GM23338 (cell line): Measurements from ENCODE around the gene NPW. TPM values are rescaled to one million over a fixed set of nuclear protein-coding genes. Genes with fewer than 3 reads are reported as not detected.

Experiments used
- ATAC-seq: fragments of 200-7000 bp; cut with Tn5 transposase; 3 replicates; pipeline ENCODE4 v1.9.1; 2020
- DNase-seq: peaks from one replicate; pipeline ENCODE4 v3.0.0-alpha.2; 2015; ENCODE audit warnings: low spot score
- H2AFZ ChIP-seq: fragments of 200-600 bp; sonication (generic); 2 replicates; pipeline ENCODE4 v1.8.0; 2016; ENCODE audit warnings: antibody characterized with exemption, mild to moderate bottlenecking, moderate library complexity
- H3F3A ChIP-seq: fragments of 200-600 bp; sonication (generic); replicated peaks from 2 replicates; pipeline ENCODE4 v1.8.0; 2017; ENCODE audit warnings: antibody characterized with exemption, mixed run types, low read depth
- H3K27ac ChIP-seq: fragments of 200-600 bp; sonication (generic); 2 replicates; pipeline ENCODE4 v1.6.1; 2016; ENCODE audit warnings: low read depth
- H3K27me3 ChIP-seq: fragments of 200-600 bp; sonication (generic); 2 replicates; pipeline ENCODE4 v1.8.0; 2016; ENCODE audit warnings: mild to moderate bottlenecking, mixed run types, moderate library complexity; ENCODE audit not compliant: insufficient read depth
- H3K36me3 ChIP-seq: fragments of 200-600 bp; sonication (generic); 2 replicates; pipeline ENCODE4 v1.8.0; 2016; ENCODE audit warnings: mild to moderate bottlenecking; ENCODE audit not compliant: insufficient read depth
- H3K4me1 ChIP-seq: fragments of 200-600 bp; sonication (generic); 2 replicates; pipeline ENCODE4 v1.8.0; 2016; ENCODE audit warnings: mild to moderate bottlenecking, moderate library complexity; ENCODE audit not compliant: insufficient read depth
- H3K4me2 ChIP-seq: fragments of 200-600 bp; sonication (generic); 2 replicates; pipeline ENCODE4 v1.7.1; 2017; ENCODE audit warnings: mixed run types
- H3K4me3 ChIP-seq: fragments of 200-600 bp; sonication (generic); 2 replicates; pipeline ENCODE4 v1.6.1; 2016; ENCODE audit warnings: mixed run types
- H3K79me2 ChIP-seq: fragments of 200-600 bp; sonication (generic); replicated peaks from 2 replicates; pipeline ENCODE4 v1.8.0; 2017; ENCODE audit warnings: mild to moderate bottlenecking; ENCODE audit not compliant: insufficient read depth
- H3K9me2 ChIP-seq: fragments of 200-600 bp; sonication (generic); 2 replicates; pipeline ENCODE4 v1.8.0; 2017; ENCODE audit not compliant: insufficient read depth
- H4K20me1 ChIP-seq: fragments of 200-600 bp; sonication (generic); replicated peaks from 2 replicates; pipeline ENCODE4 v1.8.0; 2017; ENCODE audit warnings: mild to moderate bottlenecking; ENCODE audit not compliant: insufficient read depth
- H3K27ac Mint-ChIP-seq: 2 replicates; pipeline ENCODE4 v1.8.0; 2020; ENCODE audit warnings: inconsistent platforms, mild to moderate bottlenecking, moderate library complexity, mixed read lengths
- H3K27me3 Mint-ChIP-seq: 3 replicates; pipeline ENCODE4 v1.8.0; 2022; ENCODE audit warnings: low read depth, mild to moderate bottlenecking, moderate library complexity, mixed read lengths, inconsistent platforms; ENCODE audit not compliant: insufficient read depth, poor library complexity
- H3K36me3 Mint-ChIP-seq: 3 replicates; pipeline ENCODE4 v1.8.0; 2021; ENCODE audit warnings: low read depth, mild to moderate bottlenecking, inconsistent platforms, moderate library complexity, mixed read lengths
- H3K4me1 Mint-ChIP-seq: 3 replicates; pipeline ENCODE4 v1.8.0; 2020; ENCODE audit warnings: mild to moderate bottlenecking, inconsistent platforms, mixed read lengths
- H3K4me3 Mint-ChIP-seq: 3 replicates; pipeline ENCODE4 v1.8.0; 2021; ENCODE audit warnings: moderate library complexity, mild to moderate bottlenecking, inconsistent platforms, mixed read lengths
- H3K9me3 Mint-ChIP-seq: 3 replicates; pipeline ENCODE4 v1.8.0; 2020; ENCODE audit warnings: moderate library complexity, mild to moderate bottlenecking, inconsistent platforms, mixed read lengths
- CREB1 ChIP-seq: fragments of 250-450 bp; sonication (Bioruptor Pico); IDR thresholded peaks from 2 replicates; pipeline ENCODE4 v1.5.0; 2020; ENCODE audit warnings: low read depth, mild to moderate bottlenecking, moderate library complexity
- CTCF ChIP-seq, 2 experiments: fragments of 200-600 bp in 1 of 2; sonication (generic) in 1 of 2; conservative IDR thresholded peaks; 2 replicates each; pipeline versions ENCODE4 v1.5.1 to v1.6.1; 2016 to 2017; ENCODE audit warnings: antibody characterized with exemption in 2 of 2, low read depth in 2 of 2, mild to moderate bottlenecking in 2 of 2, moderate library complexity in 1 of 2
- ETS1 ChIP-seq: IDR thresholded peaks from 2 replicates; pipeline ENCODE4 v1.6.1; 2016; ENCODE audit warnings: antibody characterized with exemption
- EZH2 ChIP-seq: fragments of 200-600 bp; sonication (generic); IDR thresholded peaks from one replicate; pipeline ENCODE4 v1.8.0; 2017; ENCODE audit warnings: antibody characterized with exemption, mild to moderate bottlenecking, low read depth; ENCODE audit not compliant: unreplicated experiment
- EZH2phosphoT487 ChIP-seq: fragments of 200-600 bp; sonication (generic); IDR thresholded peaks from one replicate; pipeline ENCODE4 v1.8.1; 2018; ENCODE audit warnings: antibody characterized with exemption; ENCODE audit not compliant: unreplicated experiment
- JUNB ChIP-seq: IDR thresholded peaks from one replicate; pipeline ENCODE4 v1.6.1; 2016; ENCODE audit warnings: antibody characterized with exemption; ENCODE audit not compliant: unreplicated experiment
- NANOG ChIP-seq: IDR thresholded peaks from 2 replicates; pipeline ENCODE4 v1.6.1; 2016; ENCODE audit warnings: antibody characterized with exemption, borderline replicate concordance
- POLR2AphosphoS5 ChIP-seq: IDR thresholded peaks from 2 replicates; pipeline ENCODE4 v1.6.1; 2016; ENCODE audit warnings: antibody characterized with exemption, low read depth
- STAT1 ChIP-seq: IDR thresholded peaks from one replicate; pipeline ENCODE4 v1.6.1; 2016; ENCODE audit warnings: antibody characterized with exemption; ENCODE audit not compliant: unreplicated experiment
- ZNF114 ChIP-seq: fragments of 250-450 bp; sonication (Bioruptor Pico); IDR thresholded peaks from 2 replicates; pipeline ENCODE4 v1.5.0; 2020; ENCODE audit warnings: mild to moderate bottlenecking, moderate library complexity
- ZNF331 ChIP-seq: fragments of 250-450 bp; sonication (Bioruptor Pico); IDR thresholded peaks from 2 replicates; pipeline ENCODE4 v1.5.0; 2020; ENCODE audit warnings: low read depth, mild to moderate bottlenecking, moderate library complexity
- polyA plus RNA-seq: library from polyadenylated mRNA; unstranded; fragments of >200 nt; fragmentation: Nextera tagmentation; extraction: Ambion mirVana; gene quantifications from 2 replicates; pipeline ENCODE4 v1.2.1, GENCODE V29; 2016
- total RNA-seq: library from RNA; depleted of rRNA; stranded (reverse); fragments of >200 nt; shearing (Covaris generic); gene quantifications from 2 replicates; pipeline ENCODE4 v1.2.3, GENCODE V29; 2014
- TF ChIP-seq, protein P1 (sequence below): fragments of 250-450 bp; sonication (Bioruptor Pico); IDR thresholded peaks from 2 replicates; pipeline ENCODE4 v1.5.0; 2020; ENCODE audit warnings: mild to moderate bottlenecking, moderate library complexity
- TF ChIP-seq, protein P2 (sequence below): IDR thresholded peaks from one replicate; pipeline ENCODE4 v1.6.1; 2018; ENCODE audit warnings: antibody characterized with exemption; ENCODE audit not compliant: unreplicated experiment

NPW gene
- total and polyA plus RNA-seq, 2 experiments from 2014 or later = 4.5 to 37.6 TPM

DNA sequence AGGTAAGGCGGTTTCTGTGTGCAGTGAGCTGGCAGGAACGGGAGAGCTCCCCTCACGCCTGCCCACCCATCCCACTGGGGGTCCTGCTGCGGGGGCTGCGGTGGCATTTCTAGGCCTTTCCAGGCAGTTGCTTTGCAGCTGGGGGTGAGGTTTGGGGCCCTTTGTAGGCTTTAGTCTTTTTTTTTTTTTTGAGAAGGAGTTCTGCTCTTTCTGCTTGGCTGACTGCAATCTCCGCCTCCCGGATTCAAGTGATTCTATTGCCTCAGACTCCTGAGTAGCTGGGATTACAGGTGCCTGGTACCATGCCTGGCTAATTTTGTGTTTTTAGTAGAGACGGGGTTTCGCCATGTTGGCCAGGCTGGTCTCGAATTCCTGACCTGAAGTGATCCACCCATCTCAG, 39.3 kb downstream of the NPW start:
- no peak overlapping the region for H3K4me3 Mint-ChIP-seq
- H3K9me2 ChIP-seq = no peaks in the 10 kb centered on the region
- H3K36me3 Mint-ChIP-seq = peaks cover 12% of the 10 kb centered on the region; the same call in 2 of the 3 replicates
- no peaks in the 10 kb centered on the region; the same call in 1 of the 2 replicates for H3K36me3 ChIP-seq
- ATAC-seq = no peak
- H2AFZ ChIP-seq = no peak overlapping the region
- H3K4me3 ChIP-seq = no peak overlapping the region
- no peaks in the 10 kb centered on the region for H3K9me3 Mint-ChIP-seq
- H3F3A ChIP-seq = no peaks in the 10 kb centered on the region
- no peak overlapping the region for H3K27ac Mint-ChIP-seq
- peaks cover 11% of the 10 kb centered on the region for H3K27me3 Mint-ChIP-seq
- no peaks in the 10 kb centered on the region for H3K79me2 ChIP-seq
- H3K4me1 Mint-ChIP-seq = no peaks in the 10 kb centered on the region
- no peaks in the 10 kb centered on the region for H3K4me1 ChIP-seq
- no peaks in the 10 kb centered on the region; the same call in 1 of the 2 replicates for H4K20me1 ChIP-seq
- DNase-seq = no peak
- peak overlapping the region; percentile 19; the same call in 1 of the 2 replicates for H3K27ac ChIP-seq
- H3K4me2 ChIP-seq = no peak overlapping the region
- no peaks in the 10 kb centered on the region for H3K27me3 ChIP-seq
- no peak for TF ChIP-seq ZNF114
- TF ChIP-seq, protein P1, sequence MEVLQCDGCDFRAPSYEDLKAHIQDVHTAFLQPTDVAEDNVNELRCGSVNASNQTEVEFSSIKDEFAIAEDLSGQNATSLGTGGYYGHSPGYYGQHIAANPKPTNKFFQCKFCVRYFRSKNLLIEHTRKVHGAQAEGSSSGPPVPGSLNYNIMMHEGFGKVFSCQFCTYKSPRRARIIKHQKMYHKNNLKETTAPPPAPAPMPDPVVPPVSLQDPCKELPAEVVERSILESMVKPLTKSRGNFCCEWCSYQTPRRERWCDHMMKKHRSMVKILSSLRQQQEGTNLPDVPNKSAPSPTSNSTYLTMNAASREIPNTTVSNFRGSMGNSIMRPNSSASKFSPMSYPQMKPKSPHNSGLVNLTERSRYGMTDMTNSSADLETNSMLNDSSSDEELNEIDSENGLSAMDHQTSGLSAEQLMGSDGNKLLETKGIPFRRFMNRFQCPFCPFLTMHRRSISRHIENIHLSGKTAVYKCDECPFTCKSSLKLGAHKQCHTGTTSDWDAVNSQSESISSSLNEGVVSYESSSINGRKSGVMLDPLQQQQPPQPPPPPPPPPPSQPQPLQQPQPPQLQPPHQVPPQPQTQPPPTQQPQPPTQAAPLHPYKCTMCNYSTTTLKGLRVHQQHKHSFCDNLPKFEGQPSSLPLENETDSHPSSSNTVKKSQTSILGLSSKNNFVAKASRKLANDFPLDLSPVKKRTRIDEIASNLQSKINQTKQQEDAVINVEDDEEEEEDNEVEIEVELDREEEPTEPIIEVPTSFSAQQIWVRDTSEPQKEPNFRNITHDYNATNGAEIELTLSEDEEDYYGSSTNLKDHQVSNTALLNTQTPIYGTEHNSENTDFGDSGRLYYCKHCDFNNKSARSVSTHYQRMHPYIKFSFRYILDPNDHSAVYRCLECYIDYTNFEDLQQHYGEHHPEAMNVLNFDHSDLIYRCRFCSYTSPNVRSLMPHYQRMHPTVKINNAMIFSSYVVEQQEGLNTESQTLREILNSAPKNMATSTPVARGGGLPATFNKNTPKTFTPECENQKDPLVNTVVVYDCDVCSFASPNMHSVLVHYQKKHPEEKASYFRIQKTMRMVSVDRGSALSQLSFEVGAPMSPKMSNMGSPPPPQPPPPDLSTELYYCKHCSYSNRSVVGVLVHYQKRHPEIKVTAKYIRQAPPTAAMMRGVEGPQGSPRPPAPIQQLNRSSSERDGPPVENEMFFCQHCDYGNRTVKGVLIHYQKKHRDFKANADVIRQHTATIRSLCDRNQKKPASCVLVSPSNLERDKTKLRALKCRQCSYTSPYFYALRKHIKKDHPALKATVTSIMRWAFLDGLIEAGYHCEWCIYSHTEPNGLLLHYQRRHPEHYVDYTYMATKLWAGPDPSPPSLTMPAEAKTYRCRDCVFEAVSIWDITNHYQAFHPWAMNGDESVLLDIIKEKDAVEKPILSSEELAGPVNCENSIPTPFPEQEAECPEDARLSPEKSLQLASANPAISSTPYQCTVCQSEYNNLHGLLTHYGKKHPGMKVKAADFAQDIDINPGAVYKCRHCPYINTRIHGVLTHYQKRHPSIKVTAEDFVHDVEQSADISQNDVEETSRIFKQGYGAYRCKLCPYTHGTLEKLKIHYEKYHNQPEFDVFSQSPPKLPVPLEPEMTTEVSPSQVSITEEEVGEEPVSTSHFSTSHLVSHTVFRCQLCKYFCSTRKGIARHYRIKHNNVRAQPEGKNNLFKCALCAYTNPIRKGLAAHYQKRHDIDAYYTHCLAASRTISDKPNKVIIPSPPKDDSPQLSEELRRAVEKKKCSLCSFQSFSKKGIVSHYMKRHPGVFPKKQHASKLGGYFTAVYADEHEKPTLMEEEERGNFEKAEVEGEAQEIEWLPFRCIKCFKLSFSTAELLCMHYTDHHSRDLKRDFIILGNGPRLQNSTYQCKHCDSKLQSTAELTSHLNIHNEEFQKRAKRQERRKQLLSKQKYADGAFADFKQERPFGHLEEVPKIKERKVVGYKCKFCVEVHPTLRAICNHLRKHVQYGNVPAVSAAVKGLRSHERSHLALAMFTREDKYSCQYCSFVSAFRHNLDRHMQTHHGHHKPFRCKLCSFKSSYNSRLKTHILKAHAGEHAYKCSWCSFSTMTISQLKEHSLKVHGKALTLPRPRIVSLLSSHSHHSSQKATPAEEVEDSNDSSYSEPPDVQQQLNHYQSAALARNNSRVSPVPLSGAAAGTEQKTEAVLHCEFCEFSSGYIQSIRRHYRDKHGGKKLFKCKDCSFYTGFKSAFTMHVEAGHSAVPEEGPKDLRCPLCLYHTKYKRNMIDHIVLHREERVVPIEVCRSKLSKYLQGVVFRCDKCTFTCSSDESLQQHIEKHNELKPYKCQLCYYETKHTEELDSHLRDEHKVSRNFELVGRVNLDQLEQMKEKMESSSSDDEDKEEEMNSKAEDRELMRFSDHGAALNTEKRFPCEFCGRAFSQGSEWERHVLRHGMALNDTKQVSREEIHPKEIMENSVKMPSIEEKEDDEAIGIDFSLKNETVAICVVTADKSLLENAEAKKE (CRISPR knock-in tag) = no peak
- TF ChIP-seq CTCF (conservative IDR thresholded peaks at IDR 0.05; ENCODE audit: low read depth in 2 of 2) = no peak
- no peak for TF ChIP-seq EZH2phosphoT487
- TF ChIP-seq CREB1 (CRISPR knock-in tag) = no peak
- TF ChIP-seq JUNB = no peak
- no peak for TF ChIP-seq NANOG
- TF ChIP-seq, protein P2, sequence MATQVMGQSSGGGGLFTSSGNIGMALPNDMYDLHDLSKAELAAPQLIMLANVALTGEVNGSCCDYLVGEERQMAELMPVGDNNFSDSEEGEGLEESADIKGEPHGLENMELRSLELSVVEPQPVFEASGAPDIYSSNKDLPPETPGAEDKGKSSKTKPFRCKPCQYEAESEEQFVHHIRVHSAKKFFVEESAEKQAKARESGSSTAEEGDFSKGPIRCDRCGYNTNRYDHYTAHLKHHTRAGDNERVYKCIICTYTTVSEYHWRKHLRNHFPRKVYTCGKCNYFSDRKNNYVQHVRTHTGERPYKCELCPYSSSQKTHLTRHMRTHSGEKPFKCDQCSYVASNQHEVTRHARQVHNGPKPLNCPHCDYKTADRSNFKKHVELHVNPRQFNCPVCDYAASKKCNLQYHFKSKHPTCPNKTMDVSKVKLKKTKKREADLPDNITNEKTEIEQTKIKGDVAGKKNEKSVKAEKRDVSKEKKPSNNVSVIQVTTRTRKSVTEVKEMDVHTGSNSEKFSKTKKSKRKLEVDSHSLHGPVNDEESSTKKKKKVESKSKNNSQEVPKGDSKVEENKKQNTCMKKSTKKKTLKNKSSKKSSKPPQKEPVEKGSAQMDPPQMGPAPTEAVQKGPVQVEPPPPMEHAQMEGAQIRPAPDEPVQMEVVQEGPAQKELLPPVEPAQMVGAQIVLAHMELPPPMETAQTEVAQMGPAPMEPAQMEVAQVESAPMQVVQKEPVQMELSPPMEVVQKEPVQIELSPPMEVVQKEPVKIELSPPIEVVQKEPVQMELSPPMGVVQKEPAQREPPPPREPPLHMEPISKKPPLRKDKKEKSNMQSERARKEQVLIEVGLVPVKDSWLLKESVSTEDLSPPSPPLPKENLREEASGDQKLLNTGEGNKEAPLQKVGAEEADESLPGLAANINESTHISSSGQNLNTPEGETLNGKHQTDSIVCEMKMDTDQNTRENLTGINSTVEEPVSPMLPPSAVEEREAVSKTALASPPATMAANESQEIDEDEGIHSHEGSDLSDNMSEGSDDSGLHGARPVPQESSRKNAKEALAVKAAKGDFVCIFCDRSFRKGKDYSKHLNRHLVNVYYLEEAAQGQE = no peak
- TF ChIP-seq ZNF331 (CRISPR knock-in tag) = no peak
- TF ChIP-seq EZH2 = no peak
- no peak for TF ChIP-seq POLR2AphosphoS5
- TF ChIP-seq ETS1 = no peak
- TF ChIP-seq STAT1 = no peak
